K562 (cell line): ENCODE measurements around the gene TIMM50. TPM values are rescaled to one million over a fixed set of nuclear protein-coding genes. Genes with fewer than 3 reads are reported as not detected.
A peak's percentile ranks its signal among the peaks of the same experiment; 100 is the strongest.

ENCODE experiments used
- ARHGAP35 ChIP-seq: fragments of 450-650 bp; IDR thresholded peaks from 2 replicates; pipeline ENCODE4 v1.6.1; 2018; ENCODE audit not compliant: partially characterized antibody
- BHLHE40 ChIP-seq: IDR thresholded peaks from 2 replicates; pipeline ENCODE4 v1.6.1; 2011; ENCODE audit warnings: low read length, improper control_type of control experiment
- BRCA1 ChIP-seq, 2 experiments: fragments of 450-650 bp in 1 of 2; sonication (generic) in 1 of 2; formaldehyde crosslinking in 1 of 2; IDR thresholded peaks; 2 replicates each; pipeline versions ENCODE4 v1.5.0 to v1.6.1; 2017 to 2020; ENCODE audit warnings: mild to moderate bottlenecking in 1 of 2, missing genetic modification reagents in 1 of 2
- FOS ChIP-seq: IDR thresholded peaks from 3 replicates; pipeline ENCODE4 v1.6.1; 2011; ENCODE audit not compliant: insufficient read length; ENCODE audit errors: extremely low read depth
- FOXP1 ChIP-seq: sonication (generic); formaldehyde crosslinking; IDR thresholded peaks from 2 replicates; pipeline ENCODE4 v1.8.0; 2022; ENCODE audit warnings: mild to moderate bottlenecking, missing genetic modification reagents
- GABPA ChIP-seq: fragments of 200-800 bp; sonication (Bioruptor generic); conservative IDR thresholded peaks from 2 replicates; pipeline ENCODE4 v1.6.1; 2016; ENCODE audit warnings: low read depth, missing genetic modification characterization, missing compliant biosample characterization
- LCOR ChIP-seq: sonication (generic); formaldehyde crosslinking; IDR thresholded peaks from 2 replicates; pipeline ENCODE4 v1.8.0; 2022; ENCODE audit warnings: mild to moderate bottlenecking, missing genetic modification reagents
- NFE2 ChIP-seq: IDR thresholded peaks from 2 replicates; pipeline ENCODE4 v1.6.1; 2014; ENCODE audit warnings: antibody characterized with exemption, low read depth
- POLR2AphosphoS5 ChIP-seq: IDR thresholded peaks from 2 replicates; pipeline ENCODE4 v1.6.1; 2011; ENCODE audit warnings: mild to moderate bottlenecking, low read depth, low read length, moderate library complexity; ENCODE audit not compliant: control insufficient read depth, insufficient read depth
- SP1 ChIP-seq: sonication (generic); formaldehyde crosslinking; IDR thresholded peaks from 2 replicates; pipeline ENCODE4 v1.8.1; 2022; ENCODE audit warnings: mild to moderate bottlenecking, missing genetic modification reagents
- polyA plus RNA-seq, 8 experiments: library from polyadenylated mRNA; depleted of rRNA in 4 of 8; stranded (reverse) in 5 of 8; unstranded in 3 of 8; fragments of >200 nt; fragmentation: Nextera tagmentation in 2 of 8; fragmentation: Illumina TruSeq in 1 of 8; extraction: Ambion mirVana in 2 of 8; extraction: Trizol in 1 of 8; gene quantifications; 2 replicates each; pipeline versions ENCODE4 v1.2.1 to v1.2.3, GENCODE V29; 2011 to 2014; ENCODE audit warnings: inconsistent platforms in 1 of 8, missing spikeins in 1 of 8
- total RNA-seq, 7 experiments: library from RNA; depleted of rRNA in 6 of 7; stranded (reverse); fragments of >200 nt in 6 of 7; fragmentation: Illumina TruSeq in 2 of 7; extraction: Trizol in 2 of 7; gene quantifications; 2 replicates each; pipeline versions ENCODE4 v1.2.1 to v1.2.3, GENCODE V29; 2011 to 2021; ENCODE audit warnings: low replicate concordance in 1 of 7
- TF ChIP-seq, protein P1 (sequence below): sonication (generic); formaldehyde crosslinking; IDR thresholded peaks from 2 replicates; pipeline ENCODE4 v1.8.1; 2023; ENCODE audit warnings: mild to moderate bottlenecking, missing genetic modification reagents
- TF ChIP-seq, protein P2 (sequence below): fragments of 450-650 bp; formaldehyde crosslinking; IDR thresholded peaks from 2 replicates; pipeline ENCODE4 v1.4.0; 2022; ENCODE audit warnings: missing genetic modification characterization
- TF ChIP-seq, protein P3 (sequence below): fragments of 250-450 bp; sonication (Bioruptor Pico); IDR thresholded peaks from 2 replicates; pipeline ENCODE4 v1.8.0; 2022; ENCODE audit warnings: inconsistent platforms
- TF ChIP-seq, protein P4 (sequence below): IDR thresholded peaks from 2 replicates; pipeline ENCODE4 v1.6.1; 2011; ENCODE audit warnings: borderline replicate concordance, low read depth, mild to moderate bottlenecking, moderate library complexity, low read length; ENCODE audit not compliant: insufficient read depth, poor library complexity, severe bottlenecking
- TF ChIP-seq, protein P5 (sequence below): fragments of 250-450 bp; sonication (Bioruptor Pico); IDR thresholded peaks from 2 replicates; pipeline ENCODE4 v1.4.0; 2020; ENCODE audit warnings: mild to moderate bottlenecking, moderate library complexity
- TF ChIP-seq, protein P6 (sequence below): fragments of 250-450 bp; sonication (Bioruptor Pico); IDR thresholded peaks from 2 replicates; pipeline ENCODE4 v1.5.0; 2021

The TIMM50 gene
- total and polyA plus RNA-seq, 9 of the 15 experiments (the other 6 are each of a cell fraction or from before 2014, with no cell fraction given) = 28.3 to 221 (median 170) TPM

DNA sequence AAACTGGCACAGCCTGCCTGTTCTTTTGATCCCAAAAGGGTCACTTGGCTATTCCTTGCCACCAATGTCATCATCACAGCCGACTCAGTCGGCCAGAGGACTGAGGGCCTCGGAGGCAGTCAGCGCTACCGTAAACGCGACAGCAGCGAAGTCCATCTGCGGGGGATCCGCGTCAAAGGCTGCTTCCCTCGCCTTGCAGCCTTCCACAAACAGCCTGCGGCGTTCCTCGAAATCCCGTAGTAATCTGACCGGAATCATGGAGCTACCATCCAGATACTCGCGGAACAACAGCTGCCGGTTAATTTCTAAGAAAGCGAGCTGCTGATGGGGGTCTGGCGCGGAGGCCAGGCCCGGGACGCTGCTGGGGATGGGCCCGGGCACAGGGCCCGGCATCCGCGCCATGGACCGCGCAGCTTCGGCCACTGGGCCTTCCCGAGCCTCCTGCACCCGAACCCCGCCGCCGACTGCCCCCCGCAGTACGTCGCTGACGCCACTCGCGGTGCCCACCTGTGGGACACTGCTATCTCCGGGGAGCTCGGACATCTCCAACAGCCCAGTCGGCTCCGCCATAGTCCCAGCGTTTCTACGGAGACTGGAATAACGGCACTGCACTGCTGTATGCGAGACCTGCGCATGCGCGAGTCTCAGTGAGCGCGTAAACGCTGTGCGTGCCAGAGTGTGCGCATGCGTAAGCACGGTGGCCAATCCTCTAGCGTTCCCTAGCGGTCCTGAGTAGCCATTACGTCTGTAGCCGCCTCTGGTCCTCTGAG lies 51.8 kb downstream of the TIMM50 start, which contains the start of gene EID2B (continued):
- TF ChIP-seq, protein P1, sequence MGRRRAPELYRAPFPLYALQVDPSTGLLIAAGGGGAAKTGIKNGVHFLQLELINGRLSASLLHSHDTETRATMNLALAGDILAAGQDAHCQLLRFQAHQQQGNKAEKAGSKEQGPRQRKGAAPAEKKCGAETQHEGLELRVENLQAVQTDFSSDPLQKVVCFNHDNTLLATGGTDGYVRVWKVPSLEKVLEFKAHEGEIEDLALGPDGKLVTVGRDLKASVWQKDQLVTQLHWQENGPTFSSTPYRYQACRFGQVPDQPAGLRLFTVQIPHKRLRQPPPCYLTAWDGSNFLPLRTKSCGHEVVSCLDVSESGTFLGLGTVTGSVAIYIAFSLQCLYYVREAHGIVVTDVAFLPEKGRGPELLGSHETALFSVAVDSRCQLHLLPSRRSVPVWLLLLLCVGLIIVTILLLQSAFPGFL (CRISPR knock-in tag) = no peak
- TF ChIP-seq POLR2AphosphoS5 = peak; percentile 60; the same call in 1 of the 2 replicates
- 0 out of 2 replicates have a peak, but pooled peaks have one; percentile 13 for TF ChIP-seq LCOR (CRISPR knock-in tag)
- TF ChIP-seq FOS = no peak
- no peak for TF ChIP-seq BRCA1 (IDR thresholded peaks at IDR 0.05)
- TF ChIP-seq BRCA1 (CRISPR knock-in tag; IDR thresholded peaks at IDR 0.05) = no peak
- TF ChIP-seq, protein P2, sequence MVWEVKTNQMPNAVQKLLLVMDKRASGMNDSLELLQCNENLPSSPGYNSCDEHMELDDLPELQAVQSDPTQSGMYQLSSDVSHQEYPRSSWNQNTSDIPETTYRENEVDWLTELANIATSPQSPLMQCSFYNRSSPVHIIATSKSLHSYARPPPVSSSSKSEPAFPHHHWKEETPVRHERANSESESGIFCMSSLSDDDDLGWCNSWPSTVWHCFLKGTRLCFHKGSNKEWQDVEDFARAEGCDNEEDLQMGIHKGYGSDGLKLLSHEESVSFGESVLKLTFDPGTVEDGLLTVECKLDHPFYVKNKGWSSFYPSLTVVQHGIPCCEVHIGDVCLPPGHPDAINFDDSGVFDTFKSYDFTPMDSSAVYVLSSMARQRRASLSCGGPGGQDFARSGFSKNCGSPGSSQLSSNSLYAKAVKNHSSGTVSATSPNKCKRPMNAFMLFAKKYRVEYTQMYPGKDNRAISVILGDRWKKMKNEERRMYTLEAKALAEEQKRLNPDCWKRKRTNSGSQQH (CRISPR knock-in tag) = no peak
- TF ChIP-seq FOXP1 (CRISPR knock-in tag) = 0 out of 2 replicates have a peak, but pooled peaks have one; percentile 79
- peak; percentile 75 for TF ChIP-seq BHLHE40
- TF ChIP-seq GABPA (tag) = no peak
- TF ChIP-seq ARHGAP35 = no peak
- TF ChIP-seq, protein P3, sequence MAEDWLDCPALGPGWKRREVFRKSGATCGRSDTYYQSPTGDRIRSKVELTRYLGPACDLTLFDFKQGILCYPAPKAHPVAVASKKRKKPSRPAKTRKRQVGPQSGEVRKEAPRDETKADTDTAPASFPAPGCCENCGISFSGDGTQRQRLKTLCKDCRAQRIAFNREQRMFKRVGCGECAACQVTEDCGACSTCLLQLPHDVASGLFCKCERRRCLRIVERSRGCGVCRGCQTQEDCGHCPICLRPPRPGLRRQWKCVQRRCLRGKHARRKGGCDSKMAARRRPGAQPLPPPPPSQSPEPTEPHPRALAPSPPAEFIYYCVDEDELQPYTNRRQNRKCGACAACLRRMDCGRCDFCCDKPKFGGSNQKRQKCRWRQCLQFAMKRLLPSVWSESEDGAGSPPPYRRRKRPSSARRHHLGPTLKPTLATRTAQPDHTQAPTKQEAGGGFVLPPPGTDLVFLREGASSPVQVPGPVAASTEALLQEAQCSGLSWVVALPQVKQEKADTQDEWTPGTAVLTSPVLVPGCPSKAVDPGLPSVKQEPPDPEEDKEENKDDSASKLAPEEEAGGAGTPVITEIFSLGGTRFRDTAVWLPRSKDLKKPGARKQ = no peak
- no peak; the same call in 1 of the 2 replicates for TF ChIP-seq NFE2
- TF ChIP-seq, protein P4, sequence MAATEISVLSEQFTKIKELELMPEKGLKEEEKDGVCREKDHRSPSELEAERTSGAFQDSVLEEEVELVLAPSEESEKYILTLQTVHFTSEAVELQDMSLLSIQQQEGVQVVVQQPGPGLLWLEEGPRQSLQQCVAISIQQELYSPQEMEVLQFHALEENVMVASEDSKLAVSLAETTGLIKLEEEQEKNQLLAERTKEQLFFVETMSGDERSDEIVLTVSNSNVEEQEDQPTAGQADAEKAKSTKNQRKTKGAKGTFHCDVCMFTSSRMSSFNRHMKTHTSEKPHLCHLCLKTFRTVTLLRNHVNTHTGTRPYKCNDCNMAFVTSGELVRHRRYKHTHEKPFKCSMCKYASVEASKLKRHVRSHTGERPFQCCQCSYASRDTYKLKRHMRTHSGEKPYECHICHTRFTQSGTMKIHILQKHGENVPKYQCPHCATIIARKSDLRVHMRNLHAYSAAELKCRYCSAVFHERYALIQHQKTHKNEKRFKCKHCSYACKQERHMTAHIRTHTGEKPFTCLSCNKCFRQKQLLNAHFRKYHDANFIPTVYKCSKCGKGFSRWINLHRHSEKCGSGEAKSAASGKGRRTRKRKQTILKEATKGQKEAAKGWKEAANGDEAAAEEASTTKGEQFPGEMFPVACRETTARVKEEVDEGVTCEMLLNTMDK = peak; percentile 12
- TF ChIP-seq, protein P5, sequence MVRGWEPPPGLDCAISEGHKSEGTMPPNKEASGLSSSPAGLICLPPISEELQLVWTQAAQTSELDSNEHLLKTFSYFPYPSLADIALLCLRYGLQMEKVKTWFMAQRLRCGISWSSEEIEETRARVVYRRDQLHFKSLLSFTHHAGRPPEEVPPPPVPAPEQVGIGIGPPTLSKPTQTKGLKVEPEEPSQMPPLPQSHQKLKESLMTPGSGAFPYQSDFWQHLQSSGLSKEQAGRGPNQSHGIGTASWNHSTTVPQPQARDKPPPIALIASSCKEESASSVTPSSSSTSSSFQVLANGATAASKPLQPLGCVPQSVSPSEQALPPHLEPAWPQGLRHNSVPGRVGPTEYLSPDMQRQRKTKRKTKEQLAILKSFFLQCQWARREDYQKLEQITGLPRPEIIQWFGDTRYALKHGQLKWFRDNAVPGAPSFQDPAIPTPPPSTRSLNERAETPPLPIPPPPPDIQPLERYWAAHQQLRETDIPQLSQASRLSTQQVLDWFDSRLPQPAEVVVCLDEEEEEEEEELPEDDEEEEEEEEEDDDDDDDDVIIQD = no peak
- TF ChIP-seq, protein P6, sequence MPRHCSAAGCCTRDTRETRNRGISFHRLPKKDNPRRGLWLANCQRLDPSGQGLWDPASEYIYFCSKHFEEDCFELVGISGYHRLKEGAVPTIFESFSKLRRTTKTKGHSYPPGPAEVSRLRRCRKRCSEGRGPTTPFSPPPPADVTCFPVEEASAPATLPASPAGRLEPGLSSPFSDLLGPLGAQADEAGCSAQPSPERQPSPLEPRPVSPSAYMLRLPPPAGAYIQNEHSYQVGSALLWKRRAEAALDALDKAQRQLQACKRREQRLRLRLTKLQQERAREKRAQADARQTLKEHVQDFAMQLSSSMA (CRISPR knock-in tag) = no peak
- TF ChIP-seq SP1 (CRISPR knock-in tag) = peak; percentile 37; the same call in 1 of the 2 replicates
